22Rv1 (cell line): Measurements from ENCODE around the gene GSTA4.
A peak's percentile ranks its signal among the peaks of the same experiment; 100 is the strongest.

Source experiments
- H3K27ac ChIP-seq: fragments of 450-650 bp; 2 replicates; pipeline ENCODE4 v1.5.1; 2017
- ZFX ChIP-seq: fragments of 450-650 bp; IDR thresholded peaks from 2 replicates; pipeline ENCODE4 v1.6.1; 2017; ENCODE audit warnings: antibody characterized with exemption, borderline replicate concordance
- TF ChIP-seq, protein P1 (sequence below): fragments of 450-650 bp; IDR thresholded peaks from 2 replicates; pipeline ENCODE4 v1.5.1; 2017; ENCODE audit warnings: mild to moderate bottlenecking

Gene GSTA4, protein sequence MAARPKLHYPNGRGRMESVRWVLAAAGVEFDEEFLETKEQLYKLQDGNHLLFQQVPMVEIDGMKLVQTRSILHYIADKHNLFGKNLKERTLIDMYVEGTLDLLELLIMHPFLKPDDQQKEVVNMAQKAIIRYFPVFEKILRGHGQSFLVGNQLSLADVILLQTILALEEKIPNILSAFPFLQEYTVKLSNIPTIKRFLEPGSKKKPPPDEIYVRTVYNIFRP

DNA sequence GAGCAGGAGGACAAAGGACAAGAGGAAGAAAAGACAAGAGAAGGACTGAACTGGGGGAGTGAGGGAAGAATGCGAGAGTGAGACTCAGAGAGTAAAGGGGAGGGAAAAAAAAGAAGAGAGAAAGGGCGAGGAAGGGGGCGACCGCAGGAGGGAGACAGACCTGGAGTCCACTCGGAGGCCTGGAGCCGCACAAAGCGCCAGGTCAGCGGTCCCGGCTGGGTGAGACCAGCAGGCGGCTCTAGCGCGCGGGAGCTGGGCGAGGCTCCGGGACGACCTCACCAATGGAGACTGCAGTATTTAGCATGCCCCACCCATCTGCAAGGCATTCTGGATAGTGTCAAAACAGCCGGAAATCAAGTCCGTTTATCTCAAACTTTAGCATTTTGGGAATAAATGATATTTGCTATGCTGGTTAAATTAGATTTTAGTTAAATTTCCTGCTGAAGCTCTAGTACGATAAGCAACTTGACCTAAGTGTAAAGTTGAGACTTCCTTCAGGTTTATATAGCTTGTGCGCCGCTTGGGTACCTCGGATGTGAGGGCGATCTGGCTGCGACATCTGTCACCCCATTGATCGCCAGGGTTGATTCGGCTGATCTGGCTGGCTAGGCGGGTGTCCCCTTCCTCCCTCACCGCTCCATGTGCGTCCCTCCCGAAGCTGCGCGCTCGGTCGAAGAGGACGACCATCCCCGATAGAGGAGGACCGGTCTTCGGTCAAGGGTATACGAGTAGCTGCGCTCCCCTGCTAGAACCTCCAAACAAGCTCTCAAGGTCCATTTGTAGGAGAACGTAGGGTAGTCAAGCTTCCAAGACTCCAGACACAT, at the start of gene GSTA4:
GSTA4 (minus strand) TSS at position 196 of the 824 bp plus-strand sequence. CDS start 1,041 bp downstream, outside the sequence.
- TF ChIP-seq, protein P1, sequence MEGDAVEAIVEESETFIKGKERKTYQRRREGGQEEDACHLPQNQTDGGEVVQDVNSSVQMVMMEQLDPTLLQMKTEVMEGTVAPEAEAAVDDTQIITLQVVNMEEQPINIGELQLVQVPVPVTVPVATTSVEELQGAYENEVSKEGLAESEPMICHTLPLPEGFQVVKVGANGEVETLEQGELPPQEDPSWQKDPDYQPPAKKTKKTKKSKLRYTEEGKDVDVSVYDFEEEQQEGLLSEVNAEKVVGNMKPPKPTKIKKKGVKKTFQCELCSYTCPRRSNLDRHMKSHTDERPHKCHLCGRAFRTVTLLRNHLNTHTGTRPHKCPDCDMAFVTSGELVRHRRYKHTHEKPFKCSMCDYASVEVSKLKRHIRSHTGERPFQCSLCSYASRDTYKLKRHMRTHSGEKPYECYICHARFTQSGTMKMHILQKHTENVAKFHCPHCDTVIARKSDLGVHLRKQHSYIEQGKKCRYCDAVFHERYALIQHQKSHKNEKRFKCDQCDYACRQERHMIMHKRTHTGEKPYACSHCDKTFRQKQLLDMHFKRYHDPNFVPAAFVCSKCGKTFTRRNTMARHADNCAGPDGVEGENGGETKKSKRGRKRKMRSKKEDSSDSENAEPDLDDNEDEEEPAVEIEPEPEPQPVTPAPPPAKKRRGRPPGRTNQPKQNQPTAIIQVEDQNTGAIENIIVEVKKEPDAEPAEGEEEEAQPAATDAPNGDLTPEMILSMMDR = peak; percentile 90
- H3K27ac ChIP-seq = peak within 1 kb of the TSS; percentile 87

DNA sequence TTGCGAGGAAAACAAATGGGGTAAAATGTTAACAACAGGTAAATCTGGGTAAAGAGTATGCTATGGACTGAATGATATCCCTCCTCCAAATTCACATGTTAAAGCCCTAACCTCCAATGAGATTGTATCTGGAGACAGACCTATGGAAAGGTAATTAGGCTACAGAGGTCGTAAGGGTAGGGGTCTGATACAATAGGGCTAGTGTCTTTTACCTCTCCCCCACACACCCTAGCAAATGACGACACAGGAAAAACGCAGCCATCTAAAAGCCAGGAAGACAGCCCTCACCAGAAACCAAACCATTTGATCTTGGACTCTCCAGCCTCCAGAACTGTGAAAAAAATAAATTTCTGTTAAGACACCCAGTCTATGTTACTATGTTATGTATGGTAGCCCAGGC, 49.5 kb upstream of the GSTA4 start:
- H3K27ac ChIP-seq = no peak overlapping the region
- TF ChIP-seq ZFX = no peak
- TF ChIP-seq, protein P1 = no peak

DNA sequence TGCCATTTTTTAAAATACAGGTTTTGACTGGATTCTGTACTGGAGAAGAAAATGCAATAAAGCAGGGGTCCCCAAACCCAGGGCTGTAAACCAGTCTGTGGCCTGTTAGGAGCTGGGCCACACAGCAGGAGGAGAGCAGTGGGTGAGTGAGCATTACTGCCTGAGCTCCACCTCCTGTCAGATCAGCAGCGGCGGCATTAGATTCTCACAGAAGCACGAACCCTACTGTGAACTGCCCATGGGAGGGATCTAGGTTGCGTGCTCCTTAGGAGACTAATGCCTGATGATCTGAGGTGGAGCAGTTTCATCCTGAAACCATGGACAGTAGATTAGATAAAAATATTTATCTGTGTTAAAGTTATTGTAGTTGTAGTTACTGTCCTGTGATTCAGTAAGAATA, 49.0 kb upstream of the GSTA4 start:
- TF ChIP-seq, protein P1 = no peak
- no peak for TF ChIP-seq ZFX
- H3K27ac ChIP-seq = no peak overlapping the region

DNA sequence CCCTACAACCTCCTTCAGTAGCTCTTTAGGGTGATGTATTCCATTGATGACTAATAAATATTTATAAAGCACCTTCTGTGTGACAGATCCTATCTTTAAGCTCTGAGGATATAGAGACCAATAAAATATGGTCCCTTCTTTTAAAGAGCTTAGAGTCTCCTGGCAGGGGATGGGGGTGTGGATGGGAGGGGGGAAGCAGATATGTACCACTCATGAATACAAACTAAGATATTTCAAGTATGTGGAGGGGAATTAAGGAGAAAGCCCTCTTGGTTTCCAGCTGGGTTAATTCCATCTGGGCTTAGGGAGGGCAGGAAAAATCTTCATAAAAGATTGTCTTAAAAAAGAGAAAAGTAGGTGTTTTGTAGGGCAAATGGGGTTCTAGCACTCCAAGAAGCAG, 48.5 kb upstream of the GSTA4 start:
- H3K27ac ChIP-seq = no peak overlapping the region
- TF ChIP-seq, protein P1 = no peak
- no peak for TF ChIP-seq ZFX

- no peak for TF ChIP-seq ZFX
- TF ChIP-seq, protein P1 = no peak
Measured at GRCh38 chr6:53042112-53042511, 47.0 kb upstream of the GSTA4 start.

DNA sequence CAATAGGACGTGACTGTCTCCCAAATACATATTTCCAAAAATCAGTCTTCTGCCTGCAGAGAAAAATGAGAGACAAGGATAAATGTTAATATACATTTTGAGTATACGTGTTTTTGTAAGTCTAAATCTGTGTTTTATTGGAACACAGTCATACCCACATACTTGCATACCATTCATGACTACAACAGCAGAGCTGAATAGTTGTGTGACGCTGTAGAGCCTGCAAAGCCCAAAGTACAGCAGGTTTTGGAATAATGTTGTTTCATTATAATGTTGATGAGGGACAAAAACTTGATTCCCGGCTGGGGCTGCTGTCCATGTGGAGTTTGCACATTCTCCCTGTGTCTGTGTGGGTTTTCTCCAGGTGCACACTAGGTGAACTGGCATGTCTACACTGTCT, 46.3 kb upstream of the GSTA4 start:
- no peak overlapping the region for H3K27ac ChIP-seq
- no peak for TF ChIP-seq ZFX
- TF ChIP-seq, protein P1 = no peak

More at GRCh38 chr6:53042112-53042511, 47.0 kb upstream of the GSTA4 start:
- no peak overlapping the region for H3K27ac ChIP-seq

GRCh38 chr6:53038596-53038995, 43.5 kb upstream of the GSTA4 start:
- TF ChIP-seq, protein P1 = no peak
- no peak for TF ChIP-seq ZFX
- H3K27ac ChIP-seq = no peak overlapping the region
